SK-N-SH treated with all-trans-retinoic acid at 6 μM for 48 hours (cell line): ENCODE measurements around the gene PTPN18.

Source experiments
- ATAC-seq: fragments of 200-7000 bp; cut with Tn5 transposase; 3 replicates; pipeline ENCODE4 v1.9.1; 2020; ENCODE audit warnings: mild to moderate bottlenecking, moderate library complexity
- ARNTL ChIP-seq: fragments of 450-650 bp; formaldehyde crosslinking; IDR thresholded peaks from 2 replicates; pipeline ENCODE4 v1.5.0; 2020; ENCODE audit warnings: low read depth, mild to moderate bottlenecking, moderate library complexity, borderline replicate concordance
- CREB5 ChIP-seq: fragments of 250-450 bp; sonication (Bioruptor Pico); IDR thresholded peaks from 2 replicates; pipeline ENCODE4 v1.5.1; 2020; ENCODE audit warnings: low read depth, mild to moderate bottlenecking, moderate library complexity
- CSDC2 ChIP-seq: fragments of 250-450 bp; sonication (Bioruptor Pico); IDR thresholded peaks from 2 replicates; pipeline ENCODE4 v1.5.0; 2020; ENCODE audit warnings: mild to moderate bottlenecking, moderate library complexity
- ESRRG ChIP-seq: fragments of 250-450 bp; sonication (Bioruptor Pico); IDR thresholded peaks from 2 replicates; pipeline ENCODE4 v1.6.1; 2021; ENCODE audit warnings: mild to moderate bottlenecking
- GLIS3 ChIP-seq: fragments of 250-450 bp; sonication (Bioruptor Pico); IDR thresholded peaks from 2 replicates; pipeline ENCODE4 v1.5.0; 2020; ENCODE audit warnings: mild to moderate bottlenecking, moderate library complexity
- ISL1 ChIP-seq: fragments of 250-450 bp; sonication (Bioruptor Pico); IDR thresholded peaks from 2 replicates; pipeline ENCODE4 v2.1.2; 2022; ENCODE audit warnings: mild to moderate bottlenecking, moderate library complexity
- OSR1 ChIP-seq: fragments of 250-450 bp; sonication (Bioruptor Pico); IDR thresholded peaks from 2 replicates; pipeline ENCODE4 v1.8.0; 2022; ENCODE audit warnings: moderate library complexity, mild to moderate bottlenecking, inconsistent platforms
- PATZ1 ChIP-seq: fragments of 250-450 bp; sonication (Bioruptor Pico); IDR thresholded peaks from 2 replicates; pipeline ENCODE4 v1.8.0; 2020; ENCODE audit warnings: mild to moderate bottlenecking, moderate library complexity, borderline replicate concordance
- POU6F1 ChIP-seq: fragments of 250-450 bp; sonication (Bioruptor Pico); IDR thresholded peaks from 2 replicates; pipeline ENCODE4 v1.8.0; 2021; ENCODE audit warnings: low read depth, mild to moderate bottlenecking, moderate library complexity, borderline replicate concordance
- PPARA ChIP-seq: fragments of 250-450 bp; sonication (Bioruptor Pico); IDR thresholded peaks from 2 replicates; pipeline ENCODE4 v1.5.0; 2020; ENCODE audit warnings: mild to moderate bottlenecking, borderline replicate concordance
- SNAI2 ChIP-seq: fragments of 250-450 bp; sonication (Bioruptor Pico); IDR thresholded peaks from 2 replicates; pipeline ENCODE4 v1.5.0; 2020; ENCODE audit warnings: mild to moderate bottlenecking, moderate library complexity
- TCF4 ChIP-seq: fragments of 250-450 bp; sonication (Bioruptor Pico); IDR thresholded peaks from 2 replicates; pipeline ENCODE4 v1.8.0; 2021; ENCODE audit warnings: mild to moderate bottlenecking, moderate library complexity, borderline replicate concordance
- TOX ChIP-seq: fragments of 250-450 bp; sonication (Bioruptor Pico); IDR thresholded peaks from 2 replicates; pipeline ENCODE4 v1.8.0; 2021; ENCODE audit warnings: mild to moderate bottlenecking, moderate library complexity, borderline replicate concordance
- TSHZ2 ChIP-seq: fragments of 250-450 bp; sonication (Bioruptor Pico); IDR thresholded peaks from 2 replicates; pipeline ENCODE4 v1.5.0; 2020; ENCODE audit warnings: mild to moderate bottlenecking, moderate library complexity
- ZFP3 ChIP-seq: fragments of 250-450 bp; sonication (Bioruptor Pico); IDR thresholded peaks from 2 replicates; pipeline ENCODE4 v1.5.0; 2020; ENCODE audit warnings: mild to moderate bottlenecking, moderate library complexity
- ZFP30 ChIP-seq: fragments of 450-650 bp; formaldehyde crosslinking; IDR thresholded peaks from 2 replicates; pipeline ENCODE4 v1.5.0; 2022; ENCODE audit warnings: mild to moderate bottlenecking, moderate library complexity
- ZNF565 ChIP-seq: fragments of 450-650 bp; formaldehyde crosslinking; conservative IDR thresholded peaks from 2 replicates; pipeline ENCODE4 v1.5.0; 2020; ENCODE audit warnings: low read depth, mild to moderate bottlenecking, moderate library complexity
- ZNF70 ChIP-seq: fragments of 450-650 bp; formaldehyde crosslinking; IDR thresholded peaks from 2 replicates; pipeline ENCODE4 v1.5.0; 2020; ENCODE audit warnings: mild to moderate bottlenecking, moderate library complexity
- ZNF8 ChIP-seq: fragments of 450-650 bp; formaldehyde crosslinking; IDR thresholded peaks from 2 replicates; pipeline ENCODE4 v1.5.0; 2020; ENCODE audit warnings: mild to moderate bottlenecking, moderate library complexity

Gene PTPN18

GRCh38 chr2:130374587-130375290, 18.9 kb downstream of the PTPN18 start:
- no peak for ATAC-seq
- TF ChIP-seq ESRRG (CRISPR knock-in tag) (no peak), ZFP30 (no peak), ARNTL (CRISPR knock-in tag) (no peak), POU6F1 (CRISPR knock-in tag) (no peak), ZFP3 (CRISPR knock-in tag) (no peak), TOX (CRISPR knock-in tag) (no peak), OSR1 (CRISPR knock-in tag) (no peak), ZNF565 (CRISPR knock-in tag) (no peak), TSHZ2 (no peak), SNAI2 (CRISPR knock-in tag) (no peak), CSDC2 (no peak)
- TF ChIP-seq, all 23 proteins: peak for 0

GRCh38 chr2:130375291-130376266, 19.7 kb downstream of the PTPN18 start:
- TF ChIP-seq PPARA (CRISPR knock-in tag) (no peak), ISL1 (CRISPR knock-in tag) (no peak), ARNTL (CRISPR knock-in tag) (no peak), ZFP3 (CRISPR knock-in tag) (no peak), ZNF70 (CRISPR knock-in tag) (no peak), POU6F1 (CRISPR knock-in tag) (no peak), CSDC2 (no peak), SNAI2 (CRISPR knock-in tag) (no peak), ZNF8 (CRISPR knock-in tag) (no peak), ZFP30 (no peak), OSR1 (CRISPR knock-in tag) (no peak), TOX (CRISPR knock-in tag) (no peak), PATZ1 (CRISPR knock-in tag) (no peak), CREB5 (CRISPR knock-in tag) (no peak), TCF4 (CRISPR knock-in tag) (no peak), GLIS3 (no peak)
- no peak for ATAC-seq
